Measurements from ENCODE around the gene IKZF3.

Gene IKZF3

DNA sequence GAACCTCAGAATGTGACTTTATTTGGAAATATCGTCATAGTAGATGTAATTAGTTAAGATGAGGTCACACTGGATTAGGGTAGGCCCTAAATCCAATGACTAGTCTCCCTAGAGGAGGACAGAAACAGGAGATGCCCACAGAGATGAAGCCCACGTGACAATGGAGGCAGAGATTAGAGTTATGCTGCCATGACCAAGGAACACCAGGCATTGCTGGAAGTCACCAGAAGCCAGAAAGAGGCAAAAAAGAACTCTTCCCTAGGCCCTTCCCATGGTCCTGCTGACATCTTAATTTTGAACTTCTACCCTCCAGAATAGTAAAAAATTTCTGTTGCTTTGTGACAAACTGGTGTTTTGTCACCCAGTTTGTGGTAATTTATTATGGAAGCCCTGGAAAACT, 49.6 kb downstream of the IKZF3 start:
- TF ChIP-seq, protein P1, sequence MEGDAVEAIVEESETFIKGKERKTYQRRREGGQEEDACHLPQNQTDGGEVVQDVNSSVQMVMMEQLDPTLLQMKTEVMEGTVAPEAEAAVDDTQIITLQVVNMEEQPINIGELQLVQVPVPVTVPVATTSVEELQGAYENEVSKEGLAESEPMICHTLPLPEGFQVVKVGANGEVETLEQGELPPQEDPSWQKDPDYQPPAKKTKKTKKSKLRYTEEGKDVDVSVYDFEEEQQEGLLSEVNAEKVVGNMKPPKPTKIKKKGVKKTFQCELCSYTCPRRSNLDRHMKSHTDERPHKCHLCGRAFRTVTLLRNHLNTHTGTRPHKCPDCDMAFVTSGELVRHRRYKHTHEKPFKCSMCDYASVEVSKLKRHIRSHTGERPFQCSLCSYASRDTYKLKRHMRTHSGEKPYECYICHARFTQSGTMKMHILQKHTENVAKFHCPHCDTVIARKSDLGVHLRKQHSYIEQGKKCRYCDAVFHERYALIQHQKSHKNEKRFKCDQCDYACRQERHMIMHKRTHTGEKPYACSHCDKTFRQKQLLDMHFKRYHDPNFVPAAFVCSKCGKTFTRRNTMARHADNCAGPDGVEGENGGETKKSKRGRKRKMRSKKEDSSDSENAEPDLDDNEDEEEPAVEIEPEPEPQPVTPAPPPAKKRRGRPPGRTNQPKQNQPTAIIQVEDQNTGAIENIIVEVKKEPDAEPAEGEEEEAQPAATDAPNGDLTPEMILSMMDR (IDR thresholded peaks at IDR 0.05; ENCODE audit: insufficient read depth, low read depth, low read length, missing control alignments): no peak
- DNase-seq (ENCODE audit: low read depth): no peak
- no peak overlapping the region for H3K4me3 ChIP-seq (ENCODE audit: low read length)

DNA sequence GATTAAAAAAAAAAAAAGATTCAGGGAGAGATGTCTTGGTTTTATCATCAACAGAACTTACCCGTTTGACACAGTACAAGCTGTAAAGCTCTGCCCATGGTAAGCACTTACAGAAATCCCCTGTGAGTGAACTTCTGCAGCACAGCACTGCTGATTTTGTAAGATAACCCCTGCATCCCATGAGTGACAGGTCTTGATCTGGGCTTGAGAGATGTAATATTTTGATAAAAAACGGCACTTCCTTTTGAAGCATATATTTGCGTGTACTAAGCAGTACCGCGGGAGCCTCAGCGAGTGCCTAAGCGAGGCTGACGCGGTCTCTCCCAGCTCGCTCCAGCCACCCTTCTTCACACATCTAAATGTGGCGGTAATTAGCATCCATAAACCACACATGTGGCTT, 50.5 kb downstream of the IKZF3 start:
- H3K4me3 ChIP-seq (ENCODE audit: low read length): no peak overlapping the region
- DNase-seq (ENCODE audit: low read depth): no peak
- TF ChIP-seq, protein P1 (IDR thresholded peaks at IDR 0.05; ENCODE audit: insufficient read depth, low read depth, low read length, missing control alignments): no peak

DNA sequence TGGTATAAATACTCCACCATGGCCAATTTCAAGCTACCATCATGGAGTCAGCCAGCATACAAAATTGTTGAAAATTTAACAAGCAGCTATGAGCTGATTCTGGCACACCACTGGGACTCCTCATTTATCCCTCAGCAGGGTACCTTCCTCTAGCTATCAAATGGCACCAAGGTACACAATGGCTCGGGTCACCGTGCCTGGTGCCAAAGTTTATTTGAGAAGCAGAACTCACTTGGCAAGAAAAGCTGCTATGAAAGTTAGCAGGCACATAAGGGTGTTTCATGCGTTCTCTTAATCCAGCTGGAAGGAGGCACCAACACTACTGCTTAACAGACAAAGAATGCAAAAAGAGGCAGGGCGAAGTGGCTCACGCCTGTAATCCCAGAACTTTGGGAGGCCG, 51.6 kb downstream of the IKZF3 start:
- TF ChIP-seq, protein P1 (IDR thresholded peaks at IDR 0.05; ENCODE audit: insufficient read depth, low read depth, low read length, missing control alignments): no peak
- H3K4me3 ChIP-seq (ENCODE audit: low read length): no peak overlapping the region
- no peak for DNase-seq (ENCODE audit: low read depth)

DNA sequence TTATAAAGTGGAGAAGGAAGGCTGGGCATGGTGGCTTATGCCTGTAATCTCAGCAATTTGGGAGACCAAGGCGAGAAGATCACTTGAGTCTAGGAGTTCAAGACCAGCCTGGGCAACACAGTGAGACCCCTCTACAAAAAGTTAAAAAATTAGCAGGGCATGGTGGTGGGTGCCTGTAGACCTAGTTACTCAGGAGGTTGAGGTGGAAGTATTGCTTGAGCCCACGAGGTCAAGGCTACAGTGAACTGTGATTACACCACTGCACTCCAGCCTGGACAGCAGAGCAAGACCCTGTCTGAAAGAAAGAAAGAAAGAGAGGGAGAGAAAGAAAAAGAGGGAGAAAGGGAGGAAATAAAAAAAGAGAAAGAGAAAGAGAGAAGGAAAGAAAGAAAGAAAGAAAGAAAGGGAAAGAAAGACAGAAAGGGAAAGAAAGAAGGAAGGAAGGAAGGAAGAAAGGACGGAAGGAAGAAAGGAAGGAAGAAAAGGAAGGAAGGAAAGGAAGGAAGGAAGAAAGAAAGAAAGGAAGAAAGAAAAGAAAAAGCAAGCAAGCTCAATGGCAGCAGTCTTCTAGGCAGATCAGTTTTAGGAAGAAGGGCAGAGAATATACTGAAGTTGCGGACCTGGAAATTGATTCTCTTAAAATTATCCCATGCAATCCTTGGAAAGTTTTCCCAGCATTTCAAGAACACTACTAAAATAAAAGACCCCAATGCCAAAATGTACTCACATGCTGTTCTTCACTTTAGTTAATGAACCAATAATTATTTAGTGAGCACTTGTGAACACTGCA, 53.0 kb downstream of the IKZF3 start:
- no peak for DNase-seq (ENCODE audit: low read depth)
- TF ChIP-seq, protein P1 (IDR thresholded peaks at IDR 0.05; ENCODE audit: insufficient read depth, low read depth, low read length, missing control alignments): no peak
- H3K4me3 ChIP-seq (ENCODE audit: low read length): no peak overlapping the region

DNA sequence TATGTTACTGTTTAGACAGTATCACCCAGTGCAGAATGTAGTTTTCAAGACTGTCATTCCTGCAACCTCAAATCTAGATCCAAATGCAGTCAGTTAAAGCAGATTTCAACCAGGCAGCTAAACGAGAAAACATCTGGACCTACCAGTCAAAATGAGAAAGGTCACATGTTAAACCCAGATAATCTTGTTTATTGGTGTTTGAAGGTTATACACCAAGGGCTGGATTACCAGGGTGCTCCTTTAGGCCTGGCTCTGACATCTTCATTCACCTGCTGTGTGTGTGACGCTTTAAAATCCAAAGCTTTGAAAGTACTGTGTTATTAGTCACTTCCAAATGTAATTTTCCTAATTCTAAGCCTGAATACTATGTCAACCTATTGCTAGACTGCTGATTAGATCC, 54.9 kb downstream of the IKZF3 start:
- DNase-seq (ENCODE audit: low read depth): no peak
- TF ChIP-seq, protein P1 (IDR thresholded peaks at IDR 0.05; ENCODE audit: insufficient read depth, low read depth, low read length, missing control alignments): no peak
- no peak overlapping the region for H3K4me3 ChIP-seq (ENCODE audit: low read length)

DNA sequence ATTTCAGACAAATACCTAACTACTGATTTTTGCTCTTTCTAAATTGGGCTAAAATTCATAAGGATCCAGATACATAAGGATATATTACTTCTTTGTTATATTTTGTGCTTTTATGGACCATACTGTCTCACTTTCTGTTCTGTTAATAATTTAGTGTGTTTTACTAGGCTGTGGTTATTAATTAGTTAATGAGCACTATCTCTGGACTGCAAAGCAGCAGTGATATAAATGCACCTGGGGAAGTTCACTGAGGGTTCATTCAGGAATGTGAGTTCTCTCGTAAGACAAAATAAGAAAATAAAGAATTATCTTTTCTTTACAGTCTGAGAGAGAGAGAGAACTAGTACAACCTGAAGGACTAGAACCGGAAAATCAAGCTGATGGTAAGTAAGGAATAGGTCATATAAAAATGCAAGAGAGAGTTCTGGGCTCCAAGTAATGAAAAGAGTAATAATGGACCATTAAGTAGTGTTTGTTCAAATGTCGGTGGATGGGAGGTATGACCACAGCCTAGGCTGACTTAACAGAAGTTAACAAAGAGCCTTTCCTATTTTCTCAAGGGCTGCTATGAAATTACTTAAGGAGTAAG, 55.6 kb downstream of the IKZF3 start:
- peak; percentile 62 for DNase-seq (ENCODE audit: low read depth)
- TF ChIP-seq, protein P1 (IDR thresholded peaks at IDR 0.05; ENCODE audit: insufficient read depth, low read depth, low read length, missing control alignments): no peak
- no peak overlapping the region for H3K4me3 ChIP-seq (ENCODE audit: low read length)

All from epithelial cell of esophagus (primary cell).